HEK293T (cell line): ENCODE results near the gene TRRAP.

ENCODE experiments used
- ARNT ChIP-seq: fragments of 450-650 bp; IDR thresholded peaks from 2 replicates; pipeline ENCODE4 v1.6.1; 2017; ENCODE audit warnings: mild to moderate bottlenecking
- BHLHE40 ChIP-seq: fragments of 450-650 bp; IDR thresholded peaks from 2 replicates; pipeline ENCODE4 v1.6.1; 2016; ENCODE audit warnings: mild to moderate bottlenecking, moderate library complexity, borderline replicate concordance
- CTBP1 ChIP-seq: fragments of 450-650 bp; IDR thresholded peaks from 2 replicates; pipeline ENCODE4 v1.6.1; 2016; ENCODE audit warnings: borderline replicate concordance
- ELF4 ChIP-seq: fragments of 450-650 bp; IDR thresholded peaks from 2 replicates; pipeline ENCODE4 v1.6.1; 2017; ENCODE audit warnings: antibody characterized with exemption
- FOXA1 ChIP-seq: fragments of 450-650 bp; IDR thresholded peaks from 2 replicates; pipeline ENCODE4 v1.6.1; 2016; ENCODE audit warnings: mild to moderate bottlenecking
- FOXK2 ChIP-seq: fragments of 450-650 bp; IDR thresholded peaks from 2 replicates; pipeline ENCODE4 v1.6.1; 2016; ENCODE audit warnings: mild to moderate bottlenecking
- FOXM1 ChIP-seq: fragments of 450-650 bp; IDR thresholded peaks from 2 replicates; pipeline ENCODE4 v1.6.1; 2017; ENCODE audit warnings: mild to moderate bottlenecking, borderline replicate concordance
- HDGF ChIP-seq: fragments of 450-650 bp; IDR thresholded peaks from 2 replicates; pipeline ENCODE4 v1.6.1; 2017; ENCODE audit warnings: antibody characterized with exemption, borderline replicate concordance
- L3MBTL2 ChIP-seq: fragments of 450-650 bp; conservative IDR thresholded peaks from 2 replicates; pipeline ENCODE4 v1.6.1; 2016; ENCODE audit warnings: mild to moderate bottlenecking
- SP1 ChIP-seq: fragments of 450-650 bp; IDR thresholded peaks from 2 replicates; pipeline ENCODE4 v1.6.1; 2017
- SUZ12 ChIP-seq: fragments of 450-650 bp; IDR thresholded peaks from 2 replicates; pipeline ENCODE4 v1.6.1; 2016; ENCODE audit warnings: mild to moderate bottlenecking
- TARDBP ChIP-seq: fragments of 450-650 bp; IDR thresholded peaks from 2 replicates; pipeline ENCODE4 v1.6.1; 2016
- ZNF384 ChIP-seq: fragments of 450-650 bp; IDR thresholded peaks from 2 replicates; pipeline ENCODE4 v1.6.1; 2016
- TF ChIP-seq, protein P1 (sequence below): fragments of 450-650 bp; IDR thresholded peaks from 2 replicates; pipeline ENCODE4 v1.6.1; 2016

DNA sequence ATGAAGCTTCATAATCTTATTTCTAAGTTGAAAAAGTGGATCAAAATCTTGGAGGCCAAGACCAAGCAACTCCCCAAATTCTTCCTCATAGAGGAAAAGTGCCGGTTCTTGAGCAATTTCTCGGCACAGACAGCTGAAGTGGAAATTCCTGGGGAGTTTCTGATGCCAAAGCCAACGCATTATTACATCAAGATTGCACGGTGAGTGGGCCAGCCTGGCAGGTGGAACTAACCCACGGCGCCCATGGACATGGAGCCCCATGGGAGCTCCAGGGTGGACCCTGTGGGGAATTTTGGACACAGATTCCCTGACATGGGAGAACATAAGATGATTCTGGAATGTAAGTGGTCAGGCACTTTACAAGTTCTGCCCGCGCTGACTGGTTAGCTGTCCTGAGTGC lies 125.9 kb downstream of the TRRAP start:
- TF ChIP-seq SP1 (no peak), TARDBP (no peak), ELF4 (no peak), FOXM1 (no peak), L3MBTL2 (no peak), BHLHE40 (no peak), HDGF (no peak), SUZ12 (no peak), FOXK2 (no peak), CTBP1 (no peak), ZNF384 (no peak), FOXA1 (no peak), ARNT (no peak)
- TF ChIP-seq, protein P1, sequence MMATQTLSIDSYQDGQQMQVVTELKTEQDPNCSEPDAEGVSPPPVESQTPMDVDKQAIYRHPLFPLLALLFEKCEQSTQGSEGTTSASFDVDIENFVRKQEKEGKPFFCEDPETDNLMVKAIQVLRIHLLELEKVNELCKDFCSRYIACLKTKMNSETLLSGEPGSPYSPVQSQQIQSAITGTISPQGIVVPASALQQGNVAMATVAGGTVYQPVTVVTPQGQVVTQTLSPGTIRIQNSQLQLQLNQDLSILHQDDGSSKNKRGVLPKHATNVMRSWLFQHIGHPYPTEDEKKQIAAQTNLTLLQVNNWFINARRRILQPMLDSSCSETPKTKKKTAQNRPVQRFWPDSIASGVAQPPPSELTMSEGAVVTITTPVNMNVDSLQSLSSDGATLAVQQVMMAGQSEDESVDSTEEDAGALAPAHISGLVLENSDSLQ, result no peak
